ENCODE results near the gene PCOLCE2.

- TF ChIP-seq CTCF (IDR thresholded peaks at IDR 0.05) (no peak), POLR2AphosphoS5 (IDR thresholded peaks at IDR 0.05) (no peak), POLR2A (IDR thresholded peaks at IDR 0.05) (no peak), EP300 (IDR thresholded peaks at IDR 0.05; ENCODE audit: low read depth) (no peak)
Measured at GRCh38 chr3:142914286-142914811, 25.5 kb upstream of the PCOLCE2 start.

Data from transverse colon (tissue), 4 donors.